Erythroblast (primary cell): ENCODE results near the gene MAGED1.
"Not testable (repeated sequence)": the region's sequence is repeated elsewhere in the genome, so short reads cannot be mapped to it uniquely, and the experiment has no call there.

Experiments
- DNase-seq, 2 experiments: peaks; one replicate each; lab custom pipeline; 2025; lab: John Stamatoyannopoulos, UW
- GATA1 ChIP-seq: IDR thresholded peaks from 2 replicates; pipeline ENCODE4 v1.6.1; 2011; ENCODE audit warnings: low read depth, mild to moderate bottlenecking, control low read depth, low read length, moderate library complexity
- POLR2A ChIP-seq: IDR thresholded peaks from 2 replicates; pipeline ENCODE4 v1.6.1; 2011; ENCODE audit warnings: mild to moderate bottlenecking, low read length

Gene MAGED1

GRCh38 chrX:51876441-51876840 is 17.0 kb upstream of the MAGED1 start:
- no peak for DNase-seq
- TF ChIP-seq POLR2A, result no peak
- TF ChIP-seq GATA1, result no peak

GRCh38 chrX:51878056-51878455 is 15.4 kb upstream of the MAGED1 start:
- DNase-seq, result no peak
- TF ChIP-seq POLR2A (no peak), GATA1 (no peak)

GRCh38 chrX:51889851-51890250 is 3.6 kb upstream of the MAGED1 start:
- DNase-seq, result no peak
- TF ChIP-seq GATA1 (no peak), POLR2A (no peak)

GRCh38 chrX:51891245-51891644 is 2.2 kb upstream of the MAGED1 start:
- no peak for TF ChIP-seq GATA1
- no peak for TF ChIP-seq POLR2A
- no peak for DNase-seq

GRCh38 chrX:51891821-51892551 is 1.4 kb upstream of the MAGED1 start:
- DNase-seq, result peak in 1 of 2 experiments; percentile 0
- TF ChIP-seq GATA1 (no peak), POLR2A (no peak)

- TF ChIP-seq GATA1, result no peak
Observed at GRCh38 chrX:51893931-51894696, 691 bp downstream of the MAGED1 start.

GRCh38 chrX:51894697-51895336 is 1.4 kb downstream of the MAGED1 start:
- DNase-seq, result peak; percentile 0 to 27
- no peak for TF ChIP-seq POLR2A
- no peak for TF ChIP-seq GATA1

More at GRCh38 chrX:51893931-51894696, 691 bp downstream of the MAGED1 start:
- DNase-seq, result peak; percentile 16 to 20

- DNase-seq, result no peak
- TF ChIP-seq POLR2A, result no peak
- no peak for TF ChIP-seq GATA1
Observed at GRCh38 chrX:51896626-51897025, 3.2 kb downstream of the MAGED1 start.

GRCh38 chrX:51899741-51900140 is 6.3 kb downstream of the MAGED1 start:
- no peak for DNase-seq
- TF ChIP-seq GATA1 (no peak), POLR2A (no peak)

GRCh38 chrX:51902510-51903050 is 9.2 kb downstream of the MAGED1 start:
- TF ChIP-seq POLR2A, result no peak
- no peak for DNase-seq

- not testable (repeated sequence) for DNase-seq
Observed at GRCh38 chrX:51905152-51905551, 11.7 kb downstream of the MAGED1 start.

GRCh38 chrX:51905711-51906110 is 12.3 kb downstream of the MAGED1 start:
- no peak for DNase-seq
- TF ChIP-seq POLR2A (no peak), GATA1 (no peak)

- TF ChIP-seq GATA1 (no peak), POLR2A (no peak)
- no peak for DNase-seq
Observed at GRCh38 chrX:51917604-51918003, 24.2 kb downstream of the MAGED1 start.

- no peak for TF ChIP-seq GATA1
- no peak for TF ChIP-seq POLR2A
- no peak for DNase-seq
Observed at GRCh38 chrX:51922561-51922960, 29.1 kb downstream of the MAGED1 start.
